Cardiac septum (tissue), 1 donor: ENCODE results near the gene FOXC1. TPM values are rescaled to one million over a fixed set of nuclear protein-coding genes. Genes with fewer than 3 reads are reported as not detected.

Source experiments
- DNase-seq: peaks from one replicate; pipeline ENCODE4 v3.0.0-alpha.2; 2020; ENCODE audit warnings: low spot score
- intact Hi-C: fragments of 100-400 bp; cut with DNase I; formaldehyde crosslinking; loops from one replicate; pipeline ENCODE4 v1.14.0; 2022
- long read RNA-seq: library from polyadenylated mRNA; unstranded; transcript quantifications from one replicate; pipeline ENCODE4 v2.0.0, GENCODE V29; 2021
- total RNA-seq: library from RNA; stranded (reverse); fragmentation: NEBNext Ultra II Directional; extraction: Animal tissue kit (Norgen Biotek cat#: 25700); gene quantifications from one replicate; pipeline ENCODE4 v1.2.1, GENCODE V29; 2021
- donor health status: DM: no; HTN: no; CAD: no.

The FOXC1 gene
- total RNA-seq, result 6.4 TPM
- long read RNA-seq, transcript FOXC1-202 (1 exons, 3,831 nt), result major isoform, 15 of 21 reads
- long read RNA-seq, transcript FOXC1-201 (1 exons, 3,926 nt), result minor isoform, 6 of 21 reads
- long read RNA-seq, partial matches to known transcripts, result 0 of 21 reads
- long read RNA-seq, other reads (novel, unspliced or antisense), result 0 of 21 reads

DNA sequence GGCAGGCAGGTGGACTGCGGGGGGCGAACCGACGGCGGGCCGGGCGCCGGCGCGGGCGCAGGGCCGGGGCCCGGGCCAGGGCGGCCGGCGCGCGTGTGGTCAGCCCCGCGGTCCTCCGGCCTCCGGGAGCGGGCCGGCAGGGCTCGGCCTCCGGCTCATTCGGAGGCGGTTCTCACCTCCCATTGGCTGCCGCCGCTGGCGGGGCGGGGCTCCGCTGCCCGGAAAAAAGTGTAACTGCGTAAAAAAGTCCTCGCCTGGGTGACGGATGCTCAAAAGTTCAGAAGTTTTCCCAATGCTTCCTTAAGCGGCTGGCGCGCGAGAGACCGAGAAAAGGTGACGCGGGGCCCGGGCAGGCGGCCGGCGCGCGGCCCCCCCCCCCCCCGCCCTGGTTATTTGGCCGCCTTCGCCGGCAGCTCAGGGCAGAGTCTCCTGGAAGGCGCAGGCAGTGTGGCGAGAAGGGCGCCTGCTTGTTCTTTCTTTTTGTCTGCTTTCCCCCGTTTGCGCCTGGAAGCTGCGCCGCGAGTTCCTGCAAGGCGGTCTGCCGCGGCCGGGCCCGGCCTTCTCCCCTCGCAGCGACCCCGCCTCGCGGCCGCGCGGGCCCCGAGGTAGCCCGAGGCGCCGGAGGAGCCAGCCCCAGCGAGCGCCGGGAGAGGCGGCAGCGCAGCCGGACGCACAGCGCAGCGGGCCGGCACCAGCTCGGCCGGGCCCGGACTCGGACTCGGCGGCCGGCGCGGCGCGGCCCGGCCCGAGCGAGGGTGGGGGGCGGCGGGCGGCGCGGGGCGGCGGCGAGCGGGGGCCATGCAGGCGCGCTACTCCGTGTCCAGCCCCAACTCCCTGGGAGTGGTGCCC, at the start of gene FOXC1:
Gene FOXC1, plus strand, starts transcription at position 268 of the 849 bp plus-strand sequence. Its CDS starts 531 bp downstream, at position 799.
- peak; percentile 95 for DNase-seq
- intact Hi-C loops, result loop anchor here (10.0 kb wide), 1 partner anchor 415 kb away; no protein-coding TSS in a partner anchor

DNA sequence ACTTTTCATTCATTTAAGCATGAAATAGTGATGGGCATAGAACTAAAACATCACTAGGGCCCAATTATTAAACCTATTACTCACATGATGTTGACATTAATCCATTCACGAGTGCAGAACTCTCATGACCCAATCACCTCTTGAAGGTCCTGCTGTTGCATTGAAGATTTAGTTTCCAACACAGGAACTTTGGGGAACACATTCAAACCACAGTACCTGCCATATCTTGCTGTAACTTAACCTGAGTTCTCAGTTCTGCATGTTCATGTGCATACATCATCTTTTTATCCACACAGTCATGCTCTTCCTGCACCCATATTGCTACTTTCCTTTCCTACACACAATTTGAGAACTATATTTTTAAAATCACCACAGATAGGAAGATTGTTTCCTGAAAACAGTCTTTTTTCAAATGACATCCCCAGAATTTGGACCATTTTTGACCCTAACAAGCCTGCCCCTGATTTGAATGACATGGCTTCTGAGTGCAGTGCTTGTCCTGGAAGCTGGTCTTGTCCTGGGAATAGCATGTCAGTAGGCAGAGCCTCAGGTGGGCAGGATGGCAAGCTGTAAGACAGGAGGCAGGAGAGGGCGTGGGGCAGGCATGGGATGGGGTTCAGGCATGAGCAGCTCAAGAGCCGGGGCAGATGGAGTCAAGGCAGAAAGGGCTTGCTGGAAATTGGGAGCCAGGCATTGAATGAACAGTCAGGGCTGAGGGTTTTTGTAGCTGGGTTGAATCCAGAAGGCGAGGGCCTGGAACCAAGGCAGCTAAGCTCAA, 49.2 kb upstream of the FOXC1 start:
- intact Hi-C loops, result no loop called here
- DNase-seq, result no peak

DNA sequence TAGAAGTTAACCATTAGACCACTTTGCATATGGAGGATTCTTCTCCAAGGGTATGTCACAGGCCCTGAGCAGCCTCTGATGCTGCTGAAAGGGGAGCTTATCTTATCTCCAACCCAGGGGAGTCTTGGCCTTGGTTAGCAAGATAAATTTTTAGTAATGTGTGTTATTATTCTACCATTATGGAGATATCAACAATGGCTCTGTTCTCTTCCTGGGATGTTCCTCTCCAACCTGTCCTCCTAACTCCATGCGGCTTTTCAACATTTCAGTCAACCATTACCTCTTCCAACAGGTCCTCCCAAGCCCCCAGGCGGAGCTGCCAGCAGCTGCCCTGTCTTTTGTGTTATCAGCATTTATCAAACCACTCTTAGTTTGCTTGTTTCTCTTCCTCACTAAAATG, 48.4 kb upstream of the FOXC1 start:
- intact Hi-C loops, result no loop called here
- DNase-seq, result no peak

DNA sequence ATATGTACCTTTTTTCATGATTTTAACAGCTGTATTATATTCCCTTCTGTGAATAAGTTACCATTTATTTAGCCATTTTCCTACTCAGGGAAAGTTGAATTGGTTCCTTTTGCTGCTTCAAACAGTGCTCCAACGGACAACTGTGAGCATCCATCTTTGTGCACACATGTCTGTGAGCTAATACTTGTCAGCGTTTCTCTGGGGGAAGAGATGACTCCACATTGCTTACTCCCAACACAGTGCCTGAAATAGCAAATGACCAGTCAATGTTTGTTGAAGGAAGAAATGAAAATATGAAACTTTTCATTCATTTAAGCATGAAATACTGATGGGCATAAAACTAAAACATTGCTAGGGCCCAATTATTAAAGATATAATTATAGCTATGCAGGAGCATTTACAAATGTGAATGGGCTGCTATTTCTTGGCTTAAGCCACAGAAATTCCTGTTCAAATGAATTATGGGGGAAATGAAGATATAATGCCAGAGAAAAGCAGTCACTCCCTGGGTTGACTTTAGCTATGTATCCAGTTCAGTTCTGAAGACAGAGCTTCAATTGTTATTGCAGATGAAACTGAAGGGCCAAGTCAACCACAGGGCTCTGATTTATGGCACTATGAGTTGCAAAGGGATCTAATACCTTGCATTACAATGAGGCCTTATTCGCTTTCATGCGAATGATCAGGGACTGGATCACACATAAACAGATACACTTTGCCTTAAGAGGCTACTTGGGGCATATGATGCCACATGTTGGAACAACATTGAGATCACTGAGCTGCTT, 47.4 kb upstream of the FOXC1 start:
- DNase-seq, result no peak
- intact Hi-C loops, result no loop called here

DNA sequence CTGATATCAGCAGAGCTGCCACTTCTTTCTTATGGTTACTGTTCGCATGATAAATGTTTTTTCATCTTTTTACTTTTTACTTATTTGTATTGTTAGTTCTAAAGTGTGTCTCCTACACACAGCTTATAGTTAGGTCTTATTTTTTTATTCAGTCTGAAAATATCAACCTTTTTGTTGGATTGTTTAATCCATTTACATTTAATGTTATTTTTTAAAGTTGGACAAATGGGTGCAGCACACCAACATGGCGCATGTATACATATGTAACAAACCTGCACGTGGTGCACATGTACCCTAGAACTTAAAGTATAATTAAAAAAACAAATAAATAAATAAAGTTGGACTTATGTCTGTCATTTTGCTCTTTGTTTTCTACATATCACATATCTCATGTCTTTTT, 40.3 kb upstream of the FOXC1 start:
- intact Hi-C loops, result no loop called here
- no peak for DNase-seq

DNA sequence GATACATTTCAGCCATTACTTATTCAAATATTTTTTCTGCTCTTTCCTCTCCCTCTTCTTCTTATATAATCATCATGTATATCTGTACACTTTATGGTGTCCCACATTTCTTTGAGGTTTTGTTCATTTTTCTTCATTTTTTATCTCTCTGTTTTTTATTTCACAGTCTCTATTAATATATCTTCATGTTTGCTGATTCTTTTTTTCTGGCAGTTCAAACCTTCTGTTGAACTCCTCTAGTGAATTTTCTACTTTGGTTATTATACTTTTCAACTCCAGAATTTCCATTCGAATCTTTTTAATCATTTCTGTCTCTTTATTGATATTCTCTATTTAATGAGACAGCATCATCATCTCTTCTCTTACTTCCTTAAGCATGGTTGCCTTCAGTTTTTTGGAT, 38.9 kb upstream of the FOXC1 start:
- DNase-seq, result no peak
- intact Hi-C loops, result no loop called here

DNA sequence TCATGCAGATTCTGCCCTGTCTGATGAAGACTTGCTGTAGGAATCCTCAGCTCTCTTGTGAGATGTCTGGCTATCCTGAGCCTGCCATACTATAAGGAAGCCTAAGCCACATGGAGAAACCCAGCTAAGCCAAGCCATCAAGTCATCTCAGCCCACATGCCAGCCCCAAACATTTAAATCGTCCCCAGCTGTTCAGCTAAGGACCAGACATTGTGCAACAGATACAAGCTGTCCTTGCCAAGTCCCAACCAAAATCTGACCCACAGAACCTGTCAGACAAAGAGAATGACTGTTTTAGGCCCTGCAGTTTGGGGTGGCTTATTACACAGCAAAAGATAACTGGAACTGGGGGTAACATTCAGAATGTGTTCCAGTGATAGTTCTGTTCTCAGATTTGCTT, 36.8 kb upstream of the FOXC1 start:
- intact Hi-C loops, result no loop called here
- no peak for DNase-seq

DNA sequence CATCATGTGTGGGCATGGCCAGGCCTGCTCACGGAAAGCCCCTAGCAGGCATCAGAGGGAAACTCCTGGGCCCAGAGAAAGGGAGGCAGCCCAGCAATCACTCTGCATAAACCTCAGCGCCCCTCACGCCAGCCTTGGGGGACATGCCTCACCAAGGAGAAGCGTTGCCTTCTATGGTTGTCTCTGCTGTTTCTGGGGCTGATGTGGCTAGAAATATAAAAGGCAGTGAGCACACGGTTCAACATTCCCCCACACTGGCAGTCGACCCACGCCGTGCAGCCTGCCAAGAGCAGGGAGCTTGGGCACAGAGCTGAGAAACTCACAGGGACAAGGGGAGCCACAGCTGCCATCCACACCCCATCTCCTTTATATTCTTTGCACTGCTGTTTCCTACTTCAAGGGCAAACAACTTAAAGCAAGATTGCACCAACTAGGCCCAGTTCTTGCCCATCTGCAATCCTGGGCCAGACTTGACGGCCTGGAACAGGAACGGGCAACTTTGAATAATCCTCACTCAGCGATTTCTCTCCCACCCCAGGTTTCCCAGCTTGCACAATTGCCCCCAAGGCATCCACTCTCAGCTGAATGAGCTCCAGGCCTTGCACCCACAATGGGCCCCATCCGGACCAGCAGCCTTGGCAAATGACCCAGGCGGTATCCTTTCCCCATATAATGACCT, 35.5 kb upstream of the FOXC1 start:
- no peak for DNase-seq
- intact Hi-C loops, result no loop called here

DNA sequence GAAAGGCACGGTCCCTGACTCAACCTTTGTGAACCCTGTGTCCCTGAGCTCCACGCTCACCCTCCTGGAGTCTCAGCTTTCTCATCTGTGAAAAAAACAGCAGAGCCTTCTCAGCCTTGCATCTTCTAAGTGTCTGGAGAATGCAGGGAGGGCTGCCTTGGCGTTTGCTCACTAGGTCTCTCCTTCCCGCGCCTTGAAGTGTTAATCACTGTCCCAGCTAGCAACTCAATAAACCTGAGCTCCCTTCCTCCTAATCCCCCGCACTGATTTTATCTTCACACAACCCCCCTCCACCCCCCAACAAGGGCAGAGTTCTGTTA, 34.9 kb upstream of the FOXC1 start:
- DNase-seq, result no peak
- intact Hi-C loops, result no loop called here

DNA sequence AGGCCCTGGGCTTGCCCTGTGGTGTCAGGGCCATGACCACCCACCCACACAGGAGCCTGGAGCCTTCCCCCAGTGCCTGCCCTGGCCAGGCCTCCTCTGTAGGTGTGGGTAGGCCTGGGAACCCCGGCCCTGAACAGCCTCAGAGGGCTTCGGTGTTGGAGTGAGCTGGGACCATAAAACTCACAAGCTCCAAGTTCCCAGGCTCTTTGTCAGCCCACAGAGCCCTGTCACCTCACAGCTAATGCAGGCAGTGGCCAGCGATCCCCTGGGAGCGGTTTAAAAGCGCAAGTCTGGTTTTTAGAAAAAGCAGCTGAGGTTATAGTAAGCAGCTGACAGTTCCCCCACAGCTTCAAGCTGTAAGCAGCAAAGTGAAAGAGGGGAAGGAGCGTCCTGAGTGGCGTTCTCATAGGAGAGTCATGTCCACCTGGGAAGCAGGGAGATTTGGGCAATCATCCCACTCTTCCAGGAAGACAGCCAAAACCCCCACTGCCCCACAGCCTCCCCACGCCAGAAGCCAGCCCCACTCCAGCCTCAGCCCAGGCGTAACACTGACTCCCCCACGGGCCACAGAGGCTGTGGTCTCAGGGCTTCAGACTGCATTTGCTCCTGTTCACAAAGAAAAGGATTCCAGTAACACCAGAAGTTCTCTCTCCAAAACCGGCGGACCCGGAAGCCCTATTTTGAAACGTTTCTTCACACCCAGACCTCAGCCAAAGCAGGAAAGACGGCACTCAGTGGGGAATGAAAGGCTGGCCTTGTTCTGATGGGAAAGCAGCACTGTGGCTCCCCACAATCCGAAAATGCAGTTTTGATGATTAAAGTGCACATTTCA, 34.3 kb upstream of the FOXC1 start:
- intact Hi-C loops, result no loop called here
- DNase-seq, result no peak

DNA sequence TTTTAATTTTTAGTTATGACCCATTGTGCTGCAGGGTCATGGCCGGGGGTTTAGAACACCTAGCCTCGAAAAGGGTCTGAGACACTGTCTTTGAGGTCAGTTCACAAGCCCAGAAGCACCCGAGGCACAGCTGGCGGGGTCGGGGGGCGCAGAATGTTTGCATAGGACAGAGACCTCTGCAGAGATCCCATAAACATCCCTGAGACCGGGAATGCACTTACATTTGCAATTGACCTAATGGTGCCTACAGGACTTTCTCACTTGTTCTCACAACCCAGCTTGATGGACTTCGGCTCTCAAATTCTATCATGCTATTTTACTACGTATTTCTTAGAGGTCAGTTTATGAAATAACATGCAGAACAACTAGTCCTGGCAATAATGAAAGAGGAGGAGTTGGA, 33.5 kb upstream of the FOXC1 start:
- intact Hi-C loops, result no loop called here
- DNase-seq, result no peak

DNA sequence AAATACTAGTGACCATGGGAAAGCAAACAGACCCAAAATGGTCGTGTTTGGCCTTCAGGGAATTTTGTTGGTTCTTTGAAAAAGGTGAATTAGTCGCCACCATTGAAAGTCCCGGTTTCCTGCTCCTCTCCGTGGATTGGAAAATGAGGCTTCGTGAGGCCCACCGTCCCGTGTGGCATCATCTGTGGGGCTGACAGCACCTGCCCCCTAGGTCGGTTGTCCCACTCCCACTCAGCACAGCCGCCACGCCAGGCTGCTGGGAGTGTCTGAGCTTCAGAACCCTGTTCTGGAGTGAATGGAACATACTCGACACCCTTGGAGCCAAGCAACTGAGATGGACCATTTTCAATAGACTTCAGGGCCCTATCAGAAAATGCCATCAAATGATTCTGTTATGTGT, 33.0 kb upstream of the FOXC1 start:
- no peak for DNase-seq
- intact Hi-C loops, result no loop called here

DNA sequence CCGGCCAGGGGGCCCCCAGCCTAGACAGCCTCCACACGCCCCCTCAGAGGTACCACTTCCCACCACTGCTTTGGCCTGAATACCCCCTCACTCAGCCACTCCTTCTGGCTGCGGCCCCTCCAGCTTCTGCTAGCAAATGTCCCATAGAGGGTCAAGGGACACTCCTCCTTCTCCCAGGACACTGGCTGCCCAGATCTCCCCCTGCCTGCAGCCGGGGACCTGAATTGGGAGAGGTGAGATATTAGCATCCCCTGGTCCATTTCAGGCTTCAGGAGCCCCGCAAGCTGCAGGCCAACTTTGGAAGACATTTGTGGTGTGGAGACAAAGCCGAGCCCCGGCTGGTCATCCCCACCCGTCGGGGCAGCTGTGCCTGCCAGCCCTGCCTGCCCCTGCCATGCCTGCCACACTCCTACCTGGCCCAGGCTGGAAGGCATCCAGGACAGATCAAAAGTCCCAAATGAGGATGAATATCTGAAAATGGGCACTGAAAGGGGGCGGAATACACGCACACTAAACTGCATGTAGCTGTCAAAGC, 32.5 kb upstream of the FOXC1 start:
- no peak for DNase-seq
- intact Hi-C loops, result no loop called here

DNA sequence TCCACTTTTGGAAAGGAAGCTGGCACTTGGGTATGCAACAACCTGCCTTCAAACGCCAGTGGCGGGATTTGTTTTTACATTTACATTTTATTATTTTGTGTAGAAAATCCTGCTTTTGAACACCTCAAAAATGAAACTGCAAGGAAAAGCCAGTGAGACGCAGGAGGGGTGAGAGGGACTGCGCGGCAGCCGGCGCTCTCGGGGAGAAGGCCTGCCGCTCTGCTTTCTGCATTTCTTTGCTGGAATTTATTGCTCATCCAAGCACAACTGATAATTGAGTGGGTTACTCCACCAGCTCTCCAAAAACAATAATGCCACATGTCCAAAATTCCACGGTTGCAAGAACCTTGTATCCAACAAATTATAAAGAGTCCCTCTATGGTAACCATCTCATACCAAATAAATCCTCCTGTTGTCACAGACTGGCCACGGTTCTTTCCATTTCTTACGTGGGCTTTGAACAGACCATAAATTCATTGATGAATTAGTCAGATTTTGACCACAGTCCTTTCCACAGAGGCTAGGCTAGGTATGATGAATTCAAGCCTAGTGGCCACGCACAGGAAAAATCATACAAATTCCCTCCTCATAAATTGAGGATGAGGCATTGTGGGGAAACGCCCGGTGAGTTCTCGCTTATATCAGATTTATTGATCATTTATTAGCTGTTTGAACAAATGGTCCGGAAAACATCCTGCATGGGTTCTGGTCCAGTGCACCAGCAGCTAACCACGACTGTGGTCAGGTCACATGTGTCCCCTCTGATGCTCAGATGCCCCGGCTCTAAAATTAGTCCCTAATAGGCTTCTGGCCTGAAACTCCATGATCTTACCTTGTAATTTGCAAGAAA, 31.6 kb upstream of the FOXC1 start:
- no peak for DNase-seq
- intact Hi-C loops, result no loop called here

DNA sequence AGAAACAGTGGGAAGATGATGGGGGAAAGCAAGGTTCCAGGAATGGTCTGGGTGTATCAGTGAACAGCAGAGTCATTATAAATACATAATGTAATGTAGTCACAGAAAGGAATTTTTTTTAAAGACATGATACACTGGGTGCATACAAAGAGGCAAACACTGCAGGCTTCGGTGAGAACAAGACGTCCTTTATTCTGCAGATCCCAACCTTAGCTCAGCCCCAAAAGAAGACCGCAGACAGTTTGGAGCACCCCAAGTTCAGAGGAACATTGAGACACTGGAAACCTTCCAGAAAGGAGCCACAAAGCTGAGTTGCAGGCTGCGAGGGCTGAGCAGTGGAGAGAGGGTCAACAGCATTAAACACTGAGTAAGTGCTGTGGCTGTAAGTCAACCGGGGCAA, 30.6 kb upstream of the FOXC1 start:
- no peak for DNase-seq
- intact Hi-C loops, result no loop called here

DNA sequence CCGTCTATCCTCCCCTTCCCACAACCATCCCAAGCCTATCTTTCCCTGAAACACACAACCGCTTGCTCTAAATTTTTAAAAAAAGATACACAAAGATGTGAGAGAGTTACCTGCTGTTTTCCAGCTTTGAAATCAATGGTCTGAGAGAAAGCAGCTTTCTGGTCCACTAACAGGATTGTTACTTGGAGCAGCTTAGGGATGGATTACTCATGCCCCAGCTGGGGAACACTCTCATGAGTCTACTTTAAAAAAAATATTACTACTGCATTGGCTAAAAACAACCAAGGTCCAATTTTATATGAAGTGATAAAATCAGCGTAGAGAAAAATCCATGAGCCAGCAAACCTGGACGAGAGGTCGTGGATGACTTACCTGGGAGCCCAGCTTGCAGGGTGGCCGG, 29.6 kb upstream of the FOXC1 start:
- intact Hi-C loops, result no loop called here
- no peak for DNase-seq

DNA sequence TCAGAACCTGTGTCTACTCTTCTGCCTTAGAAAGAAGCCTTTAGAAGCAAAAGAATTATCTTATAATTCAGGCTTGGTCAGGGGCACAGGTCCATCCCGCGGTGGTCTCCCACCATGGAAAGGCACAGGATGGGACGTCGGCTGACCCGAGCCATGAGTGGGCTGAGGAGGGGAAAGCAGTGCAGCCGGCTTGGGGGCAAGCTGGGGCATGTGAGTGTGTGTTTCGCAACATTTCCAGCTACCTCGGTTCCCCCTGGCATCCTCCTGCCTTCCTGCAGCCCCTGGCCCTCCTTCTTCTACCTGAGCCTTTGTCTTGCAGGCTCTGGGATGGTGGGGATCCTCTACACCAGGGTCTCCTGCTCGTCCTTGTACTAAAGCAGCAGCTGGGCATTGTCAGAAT, 29.1 kb upstream of the FOXC1 start:
- intact Hi-C loops, result no loop called here
- no peak for DNase-seq
